ENCODE data around the gene CARD9.

GRCh38 chr9:136330406-136330990, 43.0 kb downstream of the CARD9 start:
- TF ChIP-seq, protein P1, sequence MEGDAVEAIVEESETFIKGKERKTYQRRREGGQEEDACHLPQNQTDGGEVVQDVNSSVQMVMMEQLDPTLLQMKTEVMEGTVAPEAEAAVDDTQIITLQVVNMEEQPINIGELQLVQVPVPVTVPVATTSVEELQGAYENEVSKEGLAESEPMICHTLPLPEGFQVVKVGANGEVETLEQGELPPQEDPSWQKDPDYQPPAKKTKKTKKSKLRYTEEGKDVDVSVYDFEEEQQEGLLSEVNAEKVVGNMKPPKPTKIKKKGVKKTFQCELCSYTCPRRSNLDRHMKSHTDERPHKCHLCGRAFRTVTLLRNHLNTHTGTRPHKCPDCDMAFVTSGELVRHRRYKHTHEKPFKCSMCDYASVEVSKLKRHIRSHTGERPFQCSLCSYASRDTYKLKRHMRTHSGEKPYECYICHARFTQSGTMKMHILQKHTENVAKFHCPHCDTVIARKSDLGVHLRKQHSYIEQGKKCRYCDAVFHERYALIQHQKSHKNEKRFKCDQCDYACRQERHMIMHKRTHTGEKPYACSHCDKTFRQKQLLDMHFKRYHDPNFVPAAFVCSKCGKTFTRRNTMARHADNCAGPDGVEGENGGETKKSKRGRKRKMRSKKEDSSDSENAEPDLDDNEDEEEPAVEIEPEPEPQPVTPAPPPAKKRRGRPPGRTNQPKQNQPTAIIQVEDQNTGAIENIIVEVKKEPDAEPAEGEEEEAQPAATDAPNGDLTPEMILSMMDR (IDR thresholded peaks at IDR 0.05), result no peak
- TF ChIP-seq POLR2AphosphoS5 (IDR thresholded peaks at IDR 0.05) (no peak), POLR2A (IDR thresholded peaks at IDR 0.05) (no peak)

All from suprapubic skin (tissue), 4 donors.